Stimulated activated memory B cell treated with anti-CD40 and anti-IgM and Interleukin-4, amounts not matched to agents 10 μg/mL and 1 μg/mL and 100 μg/mL, for 72 hours (primary cell): ENCODE results near the gene BEST2.
A peak's percentile ranks its signal among the peaks of the same experiment; 100 is the strongest.

Experiments used
- ATAC-seq: fragments of 150-1000 bp; cut with Tn5 transposase; 2 replicates; pipeline ENCODE4 v1.10.0; 2021
- H3K27ac Mint-ChIP-seq: one replicate; pipeline ENCODE4 v1.8.0; 2022; ENCODE audit warnings: mild to moderate bottlenecking, mixed read lengths
- H3K27me3 Mint-ChIP-seq: one replicate; pipeline ENCODE4 v1.8.0; 2022; ENCODE audit warnings: mixed read lengths
- H3K36me3 Mint-ChIP-seq: one replicate; pipeline ENCODE4 v1.8.0; 2022; ENCODE audit warnings: mixed read lengths
- H3K4me1 Mint-ChIP-seq: one replicate; pipeline ENCODE4 v1.8.0; 2022; ENCODE audit warnings: mixed read lengths
- H3K4me3 Mint-ChIP-seq: one replicate; pipeline ENCODE4 v1.8.0; 2022; ENCODE audit warnings: mild to moderate bottlenecking, moderate library complexity, mixed read lengths
- H3K9me3 Mint-ChIP-seq: one replicate; pipeline ENCODE4 v1.8.0; 2022; ENCODE audit warnings: mixed read lengths

The BEST2 gene

DNA sequence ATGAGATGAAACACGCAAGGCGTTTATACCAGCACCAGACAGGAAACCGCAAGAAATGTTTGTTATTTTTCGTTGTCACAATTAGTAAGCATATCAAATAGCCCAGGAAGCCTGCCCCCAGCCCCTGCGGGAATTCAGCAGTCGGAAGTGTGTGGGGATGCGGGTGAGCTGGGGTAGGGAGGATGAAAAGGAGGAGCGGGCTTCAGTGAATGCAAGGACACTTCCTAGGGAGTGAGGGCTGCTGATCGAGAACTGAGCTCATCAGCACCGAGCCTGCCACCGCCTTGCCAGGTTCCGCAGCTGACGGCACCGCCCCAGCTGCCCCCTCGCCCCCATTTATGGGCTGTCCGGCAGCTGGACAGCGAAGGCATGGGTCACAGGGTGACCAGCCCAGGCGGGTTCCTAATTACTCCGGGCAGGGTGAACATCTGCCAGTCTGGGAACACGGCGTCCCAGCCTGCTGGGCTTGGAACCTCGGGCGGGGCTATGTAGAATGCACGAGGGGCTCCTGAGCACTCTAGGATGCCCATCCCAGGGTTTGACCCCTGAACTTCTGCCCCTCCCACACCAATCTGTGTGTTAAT lies 1.6 kb upstream of the BEST2 start:
- Mint-ChIP-seq H3K9me3 (peaks cover 5% of the 10 kb centered on the region), H3K27ac (peak overlapping the region; percentile 26), H3K36me3 (peaks cover 36% of the 10 kb centered on the region), H3K4me1 (peaks cover 12% of the 10 kb centered on the region), H3K27me3 (peaks cover 54% of the 10 kb centered on the region), H3K4me3 (peak overlapping the region; percentile 28)
- no peak for ATAC-seq

DNA sequence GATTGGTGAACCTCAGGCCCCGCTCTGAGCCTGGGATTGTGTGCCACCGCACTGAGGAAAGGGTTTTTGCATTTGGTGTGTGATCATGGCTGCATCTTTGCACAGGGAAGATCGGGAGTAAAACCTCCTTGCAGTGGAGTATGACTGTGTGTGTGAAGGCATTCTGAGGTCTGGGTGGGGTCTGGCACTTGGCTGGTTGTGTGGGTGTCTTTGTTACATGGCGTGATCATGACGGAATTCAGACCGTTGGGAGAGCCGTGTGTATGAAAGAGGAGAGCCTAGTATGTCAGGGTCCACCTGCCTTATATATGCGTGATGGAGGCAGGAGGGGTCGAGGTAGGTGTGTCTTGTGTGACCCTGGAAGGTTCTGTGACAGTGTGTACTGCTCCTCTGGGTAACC lies 740 bp upstream of the BEST2 start:
- H3K27me3 Mint-ChIP-seq, result peaks cover 62% of the 10 kb centered on the region
- peaks cover 27% of the 10 kb centered on the region for H3K36me3 Mint-ChIP-seq

DNA sequence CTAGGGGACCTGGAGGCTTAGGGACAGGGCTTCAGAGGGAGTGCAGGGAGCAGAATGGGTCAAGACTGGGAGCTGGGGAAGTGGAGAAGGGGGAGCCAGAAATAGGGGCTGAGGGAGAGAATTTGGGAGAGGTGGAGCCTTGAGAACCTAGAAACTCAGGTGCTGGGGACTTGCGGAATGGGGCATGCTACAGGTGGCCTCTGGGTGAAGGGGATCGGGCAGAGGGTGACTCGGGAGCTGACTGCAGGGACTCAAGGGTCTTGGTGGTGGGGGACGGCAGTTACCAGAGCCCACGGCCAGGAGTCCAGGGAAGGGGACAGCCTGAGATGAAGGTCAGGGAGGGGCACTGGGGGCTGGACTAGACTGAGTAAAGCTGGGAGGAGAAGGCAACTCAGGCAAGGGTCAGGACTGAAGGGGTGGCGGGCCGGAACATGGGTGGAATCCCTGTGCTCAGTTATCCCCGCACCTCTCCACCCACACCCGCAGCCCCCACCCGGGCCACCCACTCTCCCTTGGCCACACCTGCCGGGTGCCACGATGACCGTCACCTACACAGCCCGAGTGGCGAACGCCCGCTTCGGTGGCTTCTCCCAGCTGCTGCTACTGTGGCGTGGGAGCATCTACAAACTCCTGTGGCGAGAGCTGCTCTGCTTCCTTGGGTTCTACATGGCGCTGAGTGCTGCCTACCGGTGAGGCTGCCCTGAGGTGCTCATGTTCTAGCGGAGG lies 628 bp downstream of the BEST2 start:
- no peak overlapping the region for H3K27ac Mint-ChIP-seq
- H3K4me3 Mint-ChIP-seq, result no peak overlapping the region
- H3K36me3 Mint-ChIP-seq, result peaks cover 14% of the 10 kb centered on the region
- peaks cover 12% of the 10 kb centered on the region for H3K4me1 Mint-ChIP-seq
- peaks cover 76% of the 10 kb centered on the region for H3K27me3 Mint-ChIP-seq
- no peak for ATAC-seq
- peaks cover 5% of the 10 kb centered on the region for H3K9me3 Mint-ChIP-seq

More for the DNA sequence above, 740 bp upstream of the BEST2 start:
- no peak overlapping the region for H3K27ac Mint-ChIP-seq
- no peak overlapping the region for H3K4me3 Mint-ChIP-seq
- H3K4me1 Mint-ChIP-seq, result peaks cover 12% of the 10 kb centered on the region
- peaks cover 5% of the 10 kb centered on the region for H3K9me3 Mint-ChIP-seq
- ATAC-seq, result no peak

DNA sequence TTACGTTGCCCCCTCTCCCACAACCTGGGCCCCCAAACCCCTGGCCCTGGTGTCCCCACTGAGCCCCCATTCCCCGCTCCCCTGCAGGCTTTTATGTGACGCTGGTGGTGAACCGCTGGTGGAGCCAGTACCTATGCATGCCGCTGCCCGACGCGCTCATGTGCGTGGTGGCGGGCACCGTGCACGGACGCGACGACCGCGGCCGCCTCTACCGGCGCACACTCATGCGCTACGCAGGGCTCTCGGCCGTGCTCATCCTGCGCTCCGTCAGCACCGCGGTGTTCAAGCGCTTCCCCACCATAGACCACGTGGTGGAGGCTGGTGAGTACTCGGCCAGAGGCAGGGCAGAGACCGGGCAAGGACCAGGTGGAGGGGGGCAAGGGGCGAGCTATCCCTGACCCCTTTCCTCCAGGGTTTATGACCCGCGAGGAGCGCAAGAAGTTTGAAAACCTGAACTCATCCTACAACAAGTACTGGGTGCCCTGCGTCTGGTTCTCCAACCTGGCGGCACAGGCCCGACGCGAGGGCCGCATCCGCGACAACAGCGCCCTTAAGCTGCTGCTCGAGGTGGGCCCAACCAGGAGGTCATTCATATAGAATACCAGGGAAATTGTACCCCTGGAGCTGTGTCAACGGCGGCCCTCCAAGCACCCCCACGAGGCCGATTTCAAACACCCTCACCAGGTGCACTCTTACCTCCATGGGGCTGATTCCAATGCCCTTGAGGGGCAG lies 3.0 kb downstream of the BEST2 start:
- ATAC-seq, result no peak
- Mint-ChIP-seq H3K4me3 (no peak overlapping the region), H3K27me3 (peaks cover 91% of the 10 kb centered on the region), H3K27ac (no peak overlapping the region), H3K9me3 (no peaks in the 10 kb centered on the region), H3K36me3 (no peaks in the 10 kb centered on the region), H3K4me1 (peaks cover 5% of the 10 kb centered on the region)

DNA sequence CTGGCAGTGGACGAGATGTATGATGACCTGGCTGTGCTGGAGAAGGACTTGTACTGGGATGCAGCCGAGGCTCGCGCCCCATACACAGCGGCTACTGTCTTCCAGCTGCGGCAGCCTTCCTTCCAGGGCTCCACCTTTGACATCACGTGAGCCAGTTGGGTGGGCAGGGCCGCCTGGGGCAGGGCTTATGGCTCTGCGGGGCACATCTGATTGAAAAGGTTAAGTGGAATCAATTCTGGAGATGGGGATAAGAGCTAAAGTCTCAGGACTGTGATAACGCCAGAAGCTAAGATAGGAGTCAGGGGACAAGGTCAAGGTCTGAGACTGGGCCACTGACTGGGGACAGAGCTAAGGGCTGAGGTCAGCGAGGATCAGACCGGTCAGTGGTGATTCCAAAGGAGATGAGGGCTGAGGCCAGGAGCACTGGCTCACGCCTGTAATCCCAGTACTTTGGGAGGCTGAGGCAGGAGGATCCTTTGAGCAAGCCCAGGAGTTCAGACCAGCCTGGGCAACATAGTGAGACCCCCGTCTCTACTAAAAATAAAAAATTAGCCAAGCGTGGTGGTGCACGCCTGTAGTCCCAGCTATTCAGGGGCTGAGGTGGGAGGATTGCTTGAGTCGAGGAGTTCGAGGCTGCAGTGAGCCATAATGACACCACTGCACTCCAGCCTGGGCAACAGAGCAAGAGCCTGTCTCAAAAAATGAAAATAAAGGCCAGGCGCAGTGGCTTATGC lies 4.7 kb downstream of the BEST2 start:
- no peak for ATAC-seq
- H3K4me1 Mint-ChIP-seq, result no peaks in the 10 kb centered on the region
- no peak overlapping the region for H3K4me3 Mint-ChIP-seq
- H3K27me3 Mint-ChIP-seq, result peaks cover 76% of the 10 kb centered on the region
- no peak overlapping the region for H3K27ac Mint-ChIP-seq
- H3K9me3 Mint-ChIP-seq, result no peaks in the 10 kb centered on the region
- no peaks in the 10 kb centered on the region for H3K36me3 Mint-ChIP-seq

DNA sequence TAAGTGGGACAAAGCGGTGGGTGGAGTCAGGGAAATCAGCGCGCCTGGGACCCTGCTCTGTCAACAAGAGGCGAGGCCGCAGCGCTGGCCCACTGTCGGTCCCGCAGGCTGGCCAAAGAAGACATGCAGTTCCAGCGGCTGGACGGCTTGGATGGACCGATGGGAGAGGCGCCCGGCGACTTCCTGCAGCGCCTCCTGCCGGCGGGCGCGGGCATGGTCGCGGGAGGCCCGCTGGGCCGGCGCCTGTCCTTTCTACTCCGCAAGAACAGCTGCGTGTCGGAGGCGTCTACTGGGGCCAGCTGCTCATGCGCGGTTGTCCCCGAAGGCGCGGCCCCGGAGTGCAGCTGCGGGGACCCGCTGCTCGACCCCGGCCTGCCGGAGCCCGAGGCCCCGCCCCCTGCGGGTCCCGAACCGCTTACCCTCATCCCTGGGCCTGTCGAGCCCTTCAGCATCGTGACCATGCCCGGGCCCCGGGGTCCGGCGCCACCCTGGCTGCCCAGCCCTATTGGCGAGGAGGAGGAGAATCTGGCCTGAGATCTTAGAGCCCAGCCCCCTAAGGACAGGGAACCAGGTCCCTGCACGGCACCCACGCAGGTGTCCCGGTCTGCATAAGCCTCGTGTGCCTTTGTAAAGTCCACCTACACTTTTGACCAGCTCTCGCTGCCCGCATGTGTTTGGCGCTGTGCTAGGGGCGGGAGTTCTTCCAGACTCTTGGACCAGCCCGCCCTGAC lies 6.1 kb downstream of the BEST2 start:
- Mint-ChIP-seq H3K27ac (no peak overlapping the region), H3K4me1 (no peaks in the 10 kb centered on the region), H3K27me3 (peaks cover 63% of the 10 kb centered on the region), H3K36me3 (no peaks in the 10 kb centered on the region), H3K9me3 (no peaks in the 10 kb centered on the region), H3K4me3 (peak overlapping the region; percentile 15)
- peak; percentile 75 for ATAC-seq

DNA sequence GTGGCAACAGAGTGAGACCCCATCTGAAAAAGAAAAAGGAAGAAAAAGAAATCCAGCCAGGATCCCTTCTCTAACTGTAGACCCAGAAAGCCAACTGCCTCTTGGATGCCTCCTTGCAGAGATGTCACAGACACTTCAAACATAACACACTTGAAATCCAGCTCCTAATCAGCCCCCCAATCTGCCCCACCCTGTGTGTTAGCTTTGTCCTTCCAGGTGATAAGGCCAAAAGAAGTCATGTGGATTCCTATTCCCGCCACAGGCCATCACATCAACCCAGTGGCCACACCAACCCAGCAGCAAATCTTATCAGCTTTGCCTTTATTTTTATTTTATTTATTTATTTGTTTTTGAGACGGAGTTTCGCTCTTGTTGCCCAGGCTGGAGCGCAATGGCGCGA lies 8.1 kb downstream of the BEST2 start:
- peaks cover 6% of the 10 kb centered on the region for H3K36me3 Mint-ChIP-seq
- H3K4me3 Mint-ChIP-seq, result no peak overlapping the region
- H3K9me3 Mint-ChIP-seq, result no peaks in the 10 kb centered on the region
- H3K4me1 Mint-ChIP-seq, result no peaks in the 10 kb centered on the region
- ATAC-seq, result no peak
- H3K27me3 Mint-ChIP-seq, result peaks cover 43% of the 10 kb centered on the region
- H3K27ac Mint-ChIP-seq, result no peak overlapping the region

DNA sequence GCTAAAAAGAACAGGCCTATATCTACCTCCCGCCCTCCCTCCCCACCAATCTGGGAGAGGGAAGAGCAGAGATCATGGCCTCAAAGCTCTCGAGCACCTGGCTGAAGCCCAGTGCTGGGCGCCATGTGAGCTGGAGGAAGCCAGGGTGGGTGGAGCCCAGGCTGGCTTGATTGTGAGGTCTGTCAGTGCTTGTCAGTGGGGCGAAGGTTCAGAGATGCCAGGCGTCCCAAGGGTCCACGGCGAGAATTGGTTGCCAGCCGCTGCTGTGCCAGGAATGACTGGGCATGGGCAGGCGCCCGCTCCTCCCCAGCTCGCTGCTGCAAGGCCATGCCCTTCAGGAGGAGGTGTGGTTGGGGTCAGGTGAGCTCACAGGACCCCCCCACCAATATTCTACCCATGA lies 11.5 kb downstream of the BEST2 start:
- H3K4me1 Mint-ChIP-seq, result peaks cover 7% of the 10 kb centered on the region
- H3K27me3 Mint-ChIP-seq, result peaks cover 11% of the 10 kb centered on the region
- no peak for ATAC-seq
- no peaks in the 10 kb centered on the region for H3K9me3 Mint-ChIP-seq
- H3K4me3 Mint-ChIP-seq, result no peak overlapping the region
- H3K27ac Mint-ChIP-seq, result no peak overlapping the region
- H3K36me3 Mint-ChIP-seq, result peaks cover 13% of the 10 kb centered on the region

DNA sequence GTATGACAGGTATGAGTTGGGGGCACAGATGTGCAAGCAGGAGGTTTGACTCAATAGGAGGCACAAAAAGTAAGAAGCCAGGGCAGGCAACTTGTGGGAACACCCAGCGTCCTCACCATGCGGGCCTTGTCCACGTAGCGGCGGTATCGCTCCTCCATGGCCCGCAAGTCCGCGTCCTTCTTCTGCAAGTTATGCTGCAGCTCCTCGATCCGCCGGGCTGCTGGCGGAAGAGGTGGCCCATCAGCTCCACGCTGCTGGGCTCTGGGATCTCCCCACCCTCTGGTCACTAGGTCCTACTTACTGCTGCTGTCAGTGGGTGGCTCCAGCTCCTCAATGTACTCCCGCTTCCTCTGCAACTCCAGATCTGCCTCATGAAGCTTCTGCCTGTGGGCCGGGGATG lies 13.1 kb downstream of the BEST2 start:
- ATAC-seq, result no peak
- Mint-ChIP-seq H3K9me3 (no peaks in the 10 kb centered on the region), H3K4me1 (peaks cover 13% of the 10 kb centered on the region), H3K27me3 (no peaks in the 10 kb centered on the region), H3K27ac (no peak overlapping the region), H3K36me3 (peaks cover 13% of the 10 kb centered on the region), H3K4me3 (no peak overlapping the region)

DNA sequence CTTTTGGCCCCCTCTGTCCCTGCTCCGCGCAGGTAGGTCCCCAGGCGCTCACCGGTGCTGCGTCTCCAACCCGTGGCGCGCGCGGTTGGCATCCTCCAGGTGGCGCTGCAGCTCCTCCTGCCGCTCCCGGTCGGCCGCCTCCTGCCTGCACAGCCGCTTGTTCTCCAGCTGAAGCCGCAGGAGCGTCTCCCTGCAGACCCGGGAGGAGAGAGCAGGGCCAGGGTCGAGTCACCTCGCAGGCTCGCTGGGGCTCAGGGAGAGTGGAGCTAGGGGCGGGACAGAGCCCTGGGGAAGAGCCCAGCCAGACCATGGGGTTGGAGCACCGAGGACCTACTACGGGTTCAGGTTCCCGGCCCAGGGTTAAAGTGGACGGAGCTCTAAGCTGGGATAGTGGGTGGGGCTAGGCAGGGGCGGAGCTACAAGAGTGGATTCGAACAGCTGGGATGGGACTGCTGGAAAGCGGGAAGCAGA lies 14.5 kb downstream of the BEST2 start:
- Mint-ChIP-seq H3K27ac (no peak overlapping the region), H3K36me3 (peaks cover 13% of the 10 kb centered on the region), H3K9me3 (no peaks in the 10 kb centered on the region), H3K4me3 (peak overlapping the region; percentile 62), H3K27me3 (no peaks in the 10 kb centered on the region), H3K4me1 (peaks cover 21% of the 10 kb centered on the region)
- ATAC-seq, result peak; percentile 83

DNA sequence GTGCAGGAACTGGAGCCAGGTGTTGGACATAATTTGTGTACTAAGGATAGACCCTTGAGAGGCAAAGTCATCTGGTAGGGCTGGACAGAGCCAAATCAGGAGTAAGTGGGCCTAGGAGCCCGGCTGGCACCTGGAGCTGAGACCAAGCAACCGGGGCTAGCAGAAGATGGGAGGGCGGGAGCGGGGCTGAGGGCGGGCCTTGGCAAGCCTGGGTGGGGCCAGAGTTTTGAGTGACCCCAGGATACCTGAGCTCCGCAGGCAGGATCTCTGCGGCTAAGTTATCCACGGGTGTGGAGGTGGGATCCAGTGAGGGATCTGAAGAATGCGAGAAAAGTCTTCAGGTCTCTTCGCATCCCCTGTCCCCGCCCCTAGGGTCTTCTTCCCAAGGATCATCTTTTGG lies 15.6 kb downstream of the BEST2 start:
- Mint-ChIP-seq H3K27me3 (no peaks in the 10 kb centered on the region), H3K27ac (no peak overlapping the region), H3K4me3 (no peak overlapping the region), H3K9me3 (no peaks in the 10 kb centered on the region), H3K4me1 (peaks cover 21% of the 10 kb centered on the region), H3K36me3 (peaks cover 13% of the 10 kb centered on the region)
- ATAC-seq, result no peak

DNA sequence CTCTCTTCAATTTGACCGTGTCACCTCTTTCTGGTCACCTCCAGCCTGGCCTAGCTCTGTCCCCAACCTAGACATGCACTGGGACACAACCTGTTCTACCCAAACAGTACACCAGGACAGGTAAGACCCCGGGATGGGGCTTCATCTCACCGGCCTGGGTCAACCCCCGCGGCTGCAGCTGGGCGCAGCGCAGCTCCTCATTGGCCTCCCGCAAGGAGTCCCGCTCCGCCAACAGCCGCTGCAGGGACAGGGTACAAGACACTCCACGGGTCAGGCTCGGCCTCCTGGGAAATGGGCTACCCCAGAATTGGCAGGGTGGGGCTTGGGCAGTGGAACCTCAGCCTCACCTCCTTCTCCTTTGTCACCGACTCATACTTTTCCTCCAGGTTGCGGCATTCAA lies 16.1 kb downstream of the BEST2 start:
- Mint-ChIP-seq H3K4me3 (no peak overlapping the region), H3K27me3 (no peaks in the 10 kb centered on the region), H3K9me3 (no peaks in the 10 kb centered on the region), H3K27ac (no peak overlapping the region), H3K36me3 (peaks cover 13% of the 10 kb centered on the region), H3K4me1 (peaks cover 21% of the 10 kb centered on the region)
- no peak for ATAC-seq

DNA sequence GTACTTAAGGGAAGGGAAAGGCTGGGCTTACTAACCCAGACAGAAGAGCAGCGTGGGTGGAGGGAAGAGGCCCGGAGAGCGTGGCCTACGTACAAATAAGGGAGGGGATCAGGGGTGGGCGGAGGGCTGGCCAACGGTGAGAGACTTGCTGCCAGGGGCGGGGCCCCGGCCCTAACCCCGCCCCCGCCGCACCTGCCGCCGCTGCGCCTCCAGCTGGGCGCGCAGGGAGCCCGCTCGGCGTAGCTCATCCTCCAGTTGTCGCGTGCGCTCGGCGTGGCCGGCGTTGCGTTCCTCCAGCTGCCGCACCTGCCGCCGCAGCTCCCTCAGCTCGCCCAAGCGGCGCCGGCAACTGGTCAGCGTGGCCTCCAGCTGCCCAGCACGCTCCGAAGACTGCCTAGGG lies 18.1 kb downstream of the BEST2 start:
- H3K27ac Mint-ChIP-seq, result no peak overlapping the region

DNA sequence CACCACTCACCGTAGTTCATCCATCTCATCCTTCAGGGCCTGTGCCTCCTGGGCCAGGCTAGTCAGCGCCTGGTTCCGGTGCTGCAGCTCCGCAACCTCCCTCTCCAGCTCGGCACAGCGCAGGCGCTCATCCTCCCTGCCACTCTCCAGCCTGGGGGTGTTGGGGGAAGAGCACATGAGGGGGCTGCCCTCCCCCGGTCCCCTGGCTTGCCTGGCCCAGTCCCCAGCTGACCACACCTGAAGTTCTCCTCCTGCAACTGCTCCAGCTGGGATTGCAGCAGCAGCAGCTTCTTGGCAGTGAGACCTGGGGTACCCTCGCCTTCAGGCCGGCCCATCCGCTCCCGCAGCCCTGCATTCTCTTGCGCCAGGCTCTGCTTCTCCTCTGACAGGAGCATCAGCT lies 19.3 kb downstream of the BEST2 start:
- ATAC-seq, result no peak
- Mint-ChIP-seq H3K36me3 (no peaks in the 10 kb centered on the region), H3K27ac (no peak overlapping the region), H3K27me3 (no peaks in the 10 kb centered on the region), H3K9me3 (no peaks in the 10 kb centered on the region), H3K4me3 (no peak overlapping the region), H3K4me1 (peaks cover 25% of the 10 kb centered on the region)

More for the DNA sequence above, 18.1 kb downstream of the BEST2 start:
- peak overlapping the region; percentile 59 for H3K4me3 Mint-ChIP-seq
- peaks cover 27% of the 10 kb centered on the region for H3K4me1 Mint-ChIP-seq
- H3K9me3 Mint-ChIP-seq, result no peaks in the 10 kb centered on the region
- no peaks in the 10 kb centered on the region for H3K27me3 Mint-ChIP-seq
- H3K36me3 Mint-ChIP-seq, result peaks cover 6% of the 10 kb centered on the region
- ATAC-seq, result peak; percentile 86

DNA sequence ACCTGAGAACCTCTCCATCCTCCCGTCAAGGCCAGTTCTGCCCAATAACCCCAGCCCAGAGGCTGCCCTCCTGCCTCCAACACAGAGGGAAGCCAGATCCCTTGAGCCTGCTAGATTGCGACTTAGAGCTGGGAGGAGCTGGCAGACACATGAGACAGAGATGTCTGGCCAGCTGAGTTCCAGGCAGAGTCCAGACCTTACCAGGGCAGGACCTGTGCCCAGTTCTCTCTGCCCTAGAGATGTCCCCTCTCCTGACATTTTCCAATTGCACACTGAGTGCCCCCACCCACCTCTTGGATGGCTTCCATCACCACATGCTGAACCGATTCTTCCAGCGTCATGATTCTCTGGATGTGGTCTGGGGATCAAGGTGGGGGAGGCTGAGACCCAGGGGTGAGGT lies 20.7 kb downstream of the BEST2 start:
- no peaks in the 10 kb centered on the region for H3K27me3 Mint-ChIP-seq
- peaks cover 22% of the 10 kb centered on the region for H3K4me1 Mint-ChIP-seq
- H3K36me3 Mint-ChIP-seq, result no peaks in the 10 kb centered on the region
- no peak overlapping the region for H3K27ac Mint-ChIP-seq
- no peak for ATAC-seq
- H3K9me3 Mint-ChIP-seq, result no peaks in the 10 kb centered on the region
- no peak overlapping the region for H3K4me3 Mint-ChIP-seq
